Progenitor cell of endocrine pancreas (in vitro differentiated cells): ENCODE data around the gene PNLIP. TPM values are rescaled to one million over a fixed set of nuclear protein-coding genes. Genes with fewer than 3 reads are reported as not detected.

Experiments
- DNase-seq: peaks from one replicate; pipeline ENCODE4 v3.0.0; 2021; ENCODE audit warnings: low spot score; ENCODE audit not compliant: unreplicated experiment
- H3K27ac Mint-ChIP-seq: 2 replicates; pipeline ENCODE4 v1.8.0; 2021; ENCODE audit warnings: mild to moderate bottlenecking, moderate library complexity, mixed read lengths
- H3K27me3 Mint-ChIP-seq: 2 replicates; pipeline ENCODE4 v1.8.0; 2021; ENCODE audit warnings: mixed read lengths
- H3K36me3 Mint-ChIP-seq: 2 replicates; pipeline ENCODE4 v1.8.0; 2022; ENCODE audit warnings: mixed read lengths; ENCODE audit not compliant: insufficient read depth
- H3K4me1 Mint-ChIP-seq: 2 replicates; pipeline ENCODE4 v1.8.0; 2021; ENCODE audit warnings: low read depth, mixed read lengths
- H3K4me3 Mint-ChIP-seq: 2 replicates; pipeline ENCODE4 v1.8.0; 2021; ENCODE audit warnings: low read depth, mild to moderate bottlenecking, moderate library complexity, mixed read lengths
- H3K9me3 Mint-ChIP-seq: 2 replicates; pipeline ENCODE4 v1.8.0; 2021; ENCODE audit warnings: low read depth, mixed read lengths
- total RNA-seq: library from RNA; stranded (reverse); gene quantifications from 2 replicates; pipeline ENCODE4 v1.2.1, GENCODE V29; 2021
- TF ChIP-seq, protein P1 (sequence below): fragments of 200-600 bp; sonication (generic); IDR thresholded peaks from one replicate; pipeline ENCODE4 v1.5.0; 2021; ENCODE audit warnings: antibody characterized with exemption, mild to moderate bottlenecking; ENCODE audit not compliant: unreplicated experiment

The PNLIP gene
- total RNA-seq, 1 donor from 2014 or later, result not detected

DNA sequence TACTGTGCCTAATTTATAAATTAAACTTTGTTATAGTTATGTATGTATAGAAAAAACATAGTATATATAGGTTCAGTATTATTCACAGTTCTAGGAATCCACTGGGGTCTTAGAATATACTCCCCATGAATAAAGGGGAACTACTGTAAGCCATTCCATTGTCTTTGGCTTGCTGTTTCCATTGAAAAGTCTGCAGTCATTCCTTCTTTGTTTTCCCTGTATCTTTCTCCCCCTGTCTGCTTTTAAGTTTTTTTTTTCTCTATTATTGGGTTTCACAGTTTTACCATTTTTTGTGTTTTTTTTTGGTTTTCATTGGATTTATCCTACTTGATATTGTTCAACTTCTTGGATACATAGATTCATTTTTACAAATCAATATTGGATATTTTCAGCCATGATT, 6.7 kb upstream of the PNLIP start:
- DNase-seq, result no peak
- H3K27me3 Mint-ChIP-seq, result no peaks in the 10 kb centered on the region
- TF ChIP-seq, protein P1, sequence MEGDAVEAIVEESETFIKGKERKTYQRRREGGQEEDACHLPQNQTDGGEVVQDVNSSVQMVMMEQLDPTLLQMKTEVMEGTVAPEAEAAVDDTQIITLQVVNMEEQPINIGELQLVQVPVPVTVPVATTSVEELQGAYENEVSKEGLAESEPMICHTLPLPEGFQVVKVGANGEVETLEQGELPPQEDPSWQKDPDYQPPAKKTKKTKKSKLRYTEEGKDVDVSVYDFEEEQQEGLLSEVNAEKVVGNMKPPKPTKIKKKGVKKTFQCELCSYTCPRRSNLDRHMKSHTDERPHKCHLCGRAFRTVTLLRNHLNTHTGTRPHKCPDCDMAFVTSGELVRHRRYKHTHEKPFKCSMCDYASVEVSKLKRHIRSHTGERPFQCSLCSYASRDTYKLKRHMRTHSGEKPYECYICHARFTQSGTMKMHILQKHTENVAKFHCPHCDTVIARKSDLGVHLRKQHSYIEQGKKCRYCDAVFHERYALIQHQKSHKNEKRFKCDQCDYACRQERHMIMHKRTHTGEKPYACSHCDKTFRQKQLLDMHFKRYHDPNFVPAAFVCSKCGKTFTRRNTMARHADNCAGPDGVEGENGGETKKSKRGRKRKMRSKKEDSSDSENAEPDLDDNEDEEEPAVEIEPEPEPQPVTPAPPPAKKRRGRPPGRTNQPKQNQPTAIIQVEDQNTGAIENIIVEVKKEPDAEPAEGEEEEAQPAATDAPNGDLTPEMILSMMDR, result no peak
- no peaks in the 10 kb centered on the region for H3K4me1 Mint-ChIP-seq
- no peak overlapping the region for H3K4me3 Mint-ChIP-seq
- no peak overlapping the region for H3K27ac Mint-ChIP-seq
- no peaks in the 10 kb centered on the region for H3K36me3 Mint-ChIP-seq
- peaks cover 19% of the 10 kb centered on the region for H3K9me3 Mint-ChIP-seq

DNA sequence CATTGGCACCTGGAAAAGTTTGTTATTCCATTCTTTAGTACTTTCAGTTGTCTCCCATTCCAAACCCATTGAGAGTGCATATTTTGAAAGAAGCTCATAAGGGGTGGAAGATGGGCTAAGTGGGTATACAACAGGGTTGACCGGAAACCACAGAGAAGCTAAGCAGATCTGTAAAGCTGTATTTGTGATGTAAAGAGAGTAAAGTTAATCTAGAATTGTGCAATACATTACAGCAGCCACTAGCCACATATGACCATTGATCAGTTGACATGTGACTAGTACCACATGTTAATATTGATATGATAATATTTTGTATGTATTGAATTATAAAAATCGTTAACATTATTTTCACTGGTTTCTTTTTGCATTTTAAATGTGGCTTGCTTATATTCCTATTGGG, 4.9 kb upstream of the PNLIP start:
- Mint-ChIP-seq H3K27me3 (no peaks in the 10 kb centered on the region), H3K4me1 (no peaks in the 10 kb centered on the region), H3K27ac (no peak overlapping the region), H3K4me3 (no peak overlapping the region), H3K9me3 (peaks cover 14% of the 10 kb centered on the region), H3K36me3 (no peaks in the 10 kb centered on the region)
- TF ChIP-seq, protein P1, result no peak
- no peak for DNase-seq

DNA sequence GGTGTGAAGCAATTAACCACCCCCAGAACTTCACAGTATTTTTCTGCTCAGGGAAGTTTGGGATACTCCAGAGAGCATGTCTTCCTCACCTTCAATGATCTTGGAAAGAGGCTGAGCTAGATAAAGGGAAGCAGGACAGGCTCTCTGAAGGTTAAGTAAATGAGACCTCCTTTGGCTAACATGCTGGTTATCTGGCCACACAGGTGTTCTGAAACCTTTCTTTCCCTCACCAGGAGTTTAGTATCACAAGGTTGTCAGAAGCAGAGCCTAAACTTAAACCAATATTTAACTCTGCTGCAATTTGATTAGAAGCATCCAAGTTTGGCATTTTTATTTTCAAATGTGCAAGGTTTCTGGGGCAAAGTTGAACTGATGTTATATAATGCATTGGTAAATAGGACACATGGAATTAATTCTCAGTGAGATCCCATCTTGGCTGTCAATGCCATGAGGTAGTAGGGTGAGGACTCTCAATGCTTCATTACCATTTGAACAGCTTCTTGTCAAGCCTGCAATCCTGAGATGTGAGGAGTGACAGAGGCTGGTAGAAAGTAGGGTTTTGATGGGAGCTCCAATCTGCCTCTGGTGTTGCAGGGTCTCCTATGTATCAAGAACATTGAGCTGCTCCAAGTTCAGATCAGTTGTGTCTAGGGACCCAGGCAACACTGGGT, 3.6 kb upstream of the PNLIP start:
- no peak for DNase-seq
- Mint-ChIP-seq H3K9me3 (peaks cover 8% of the 10 kb centered on the region), H3K4me3 (no peak overlapping the region), H3K36me3 (no peaks in the 10 kb centered on the region), H3K27me3 (no peaks in the 10 kb centered on the region), H3K4me1 (no peaks in the 10 kb centered on the region), H3K27ac (no peak overlapping the region)
- TF ChIP-seq, protein P1, result no peak

DNA sequence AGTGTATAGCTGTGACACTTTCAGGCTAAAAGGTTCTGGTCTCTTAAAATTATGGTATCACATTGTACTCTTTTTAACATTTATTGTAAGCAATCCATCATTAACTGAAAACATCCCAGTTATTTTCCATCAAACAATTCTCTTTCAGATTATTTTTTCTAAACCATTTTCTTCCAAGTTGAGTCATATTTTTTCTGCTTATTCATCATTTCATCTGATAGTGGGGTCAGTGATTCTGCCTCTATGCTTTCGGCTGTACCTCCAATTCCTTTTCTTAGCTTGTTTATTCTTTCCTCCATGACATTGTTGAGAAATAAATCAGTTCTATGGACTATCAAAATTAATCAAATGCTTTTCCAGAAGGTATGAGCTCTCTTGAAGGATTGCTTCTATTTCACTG, 609 bp upstream of the PNLIP start:
- Mint-ChIP-seq H3K27ac (no peak overlapping the region), H3K4me1 (no peaks in the 10 kb centered on the region), H3K27me3 (no peaks in the 10 kb centered on the region), H3K9me3 (no peaks in the 10 kb centered on the region), H3K4me3 (no peak overlapping the region), H3K36me3 (no peaks in the 10 kb centered on the region)
- TF ChIP-seq, protein P1, result no peak
- DNase-seq, result no peak

DNA sequence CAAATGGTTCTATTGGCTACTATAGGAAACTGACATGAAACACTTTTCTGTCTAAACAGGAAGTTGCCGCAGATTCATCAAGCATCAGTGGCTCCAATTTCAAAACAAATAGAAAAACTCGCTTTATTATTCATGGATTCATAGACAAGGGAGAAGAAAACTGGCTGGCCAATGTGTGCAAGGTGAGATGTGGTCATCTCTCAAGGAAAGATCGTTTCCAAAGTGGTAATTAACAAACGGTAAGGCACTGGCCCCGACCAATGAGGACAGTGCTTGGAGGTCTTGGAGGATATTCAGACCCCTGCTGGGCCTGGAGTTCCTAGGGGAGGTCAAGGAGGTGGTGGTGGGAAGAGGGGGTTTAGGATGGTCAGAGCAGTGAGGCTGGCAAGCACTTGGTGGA, 2.6 kb downstream of the PNLIP start:
- no peak for DNase-seq
- Mint-ChIP-seq H3K4me1 (no peaks in the 10 kb centered on the region), H3K9me3 (no peaks in the 10 kb centered on the region), H3K36me3 (no peaks in the 10 kb centered on the region), H3K27ac (no peak overlapping the region), H3K4me3 (no peak overlapping the region), H3K27me3 (no peaks in the 10 kb centered on the region)
- TF ChIP-seq, protein P1, result no peak
